SK-N-SH treated with all-trans-retinoic acid at 6 μM for 48 hours (cell line): ENCODE results near the gene U2SURP.

Experiments used
- ATAC-seq: fragments of 200-7000 bp; cut with Tn5 transposase; 3 replicates; pipeline ENCODE4 v1.9.1; 2020; ENCODE audit warnings: mild to moderate bottlenecking, moderate library complexity
- ARNTL ChIP-seq: fragments of 450-650 bp; formaldehyde crosslinking; IDR thresholded peaks from 2 replicates; pipeline ENCODE4 v1.5.0; 2020; ENCODE audit warnings: low read depth, mild to moderate bottlenecking, moderate library complexity, borderline replicate concordance
- BACH2 ChIP-seq: fragments of 250-450 bp; sonication (Bioruptor Pico); IDR thresholded peaks from 2 replicates; pipeline ENCODE4 v1.9.0; 2021; ENCODE audit warnings: mild to moderate bottlenecking, borderline replicate concordance
- CREB5 ChIP-seq: fragments of 250-450 bp; sonication (Bioruptor Pico); IDR thresholded peaks from 2 replicates; pipeline ENCODE4 v1.5.1; 2020; ENCODE audit warnings: low read depth, mild to moderate bottlenecking, moderate library complexity
- CSDC2 ChIP-seq: fragments of 250-450 bp; sonication (Bioruptor Pico); IDR thresholded peaks from 2 replicates; pipeline ENCODE4 v1.5.0; 2020; ENCODE audit warnings: mild to moderate bottlenecking, moderate library complexity
- ESRRG ChIP-seq: fragments of 250-450 bp; sonication (Bioruptor Pico); IDR thresholded peaks from 2 replicates; pipeline ENCODE4 v1.6.1; 2021; ENCODE audit warnings: mild to moderate bottlenecking
- GLIS3 ChIP-seq: fragments of 250-450 bp; sonication (Bioruptor Pico); IDR thresholded peaks from 2 replicates; pipeline ENCODE4 v1.5.0; 2020; ENCODE audit warnings: mild to moderate bottlenecking, moderate library complexity
- ISL1 ChIP-seq: fragments of 250-450 bp; sonication (Bioruptor Pico); IDR thresholded peaks from 2 replicates; pipeline ENCODE4 v2.1.2; 2022; ENCODE audit warnings: mild to moderate bottlenecking, moderate library complexity
- OSR1 ChIP-seq: fragments of 250-450 bp; sonication (Bioruptor Pico); IDR thresholded peaks from 2 replicates; pipeline ENCODE4 v1.8.0; 2022; ENCODE audit warnings: moderate library complexity, mild to moderate bottlenecking, inconsistent platforms
- POU6F1 ChIP-seq: fragments of 250-450 bp; sonication (Bioruptor Pico); IDR thresholded peaks from 2 replicates; pipeline ENCODE4 v1.8.0; 2021; ENCODE audit warnings: low read depth, mild to moderate bottlenecking, moderate library complexity, borderline replicate concordance
- PPARA ChIP-seq: fragments of 250-450 bp; sonication (Bioruptor Pico); IDR thresholded peaks from 2 replicates; pipeline ENCODE4 v1.5.0; 2020; ENCODE audit warnings: mild to moderate bottlenecking, borderline replicate concordance
- RARB ChIP-seq: fragments of 250-450 bp; sonication (Bioruptor Pico); IDR thresholded peaks from 2 replicates; pipeline ENCODE4 v1.8.0; 2021; ENCODE audit warnings: mild to moderate bottlenecking, moderate library complexity
- SNAI2 ChIP-seq: fragments of 250-450 bp; sonication (Bioruptor Pico); IDR thresholded peaks from 2 replicates; pipeline ENCODE4 v1.5.0; 2020; ENCODE audit warnings: mild to moderate bottlenecking, moderate library complexity
- TCF4 ChIP-seq: fragments of 250-450 bp; sonication (Bioruptor Pico); IDR thresholded peaks from 2 replicates; pipeline ENCODE4 v1.8.0; 2021; ENCODE audit warnings: mild to moderate bottlenecking, moderate library complexity, borderline replicate concordance
- TOX ChIP-seq: fragments of 250-450 bp; sonication (Bioruptor Pico); IDR thresholded peaks from 2 replicates; pipeline ENCODE4 v1.8.0; 2021; ENCODE audit warnings: mild to moderate bottlenecking, moderate library complexity, borderline replicate concordance
- ZC3H10 ChIP-seq: fragments of 250-450 bp; sonication (Bioruptor Pico); IDR thresholded peaks from 2 replicates; pipeline ENCODE4 v1.5.1; 2021; ENCODE audit warnings: mild to moderate bottlenecking, moderate library complexity
- ZFP3 ChIP-seq: fragments of 250-450 bp; sonication (Bioruptor Pico); IDR thresholded peaks from 2 replicates; pipeline ENCODE4 v1.5.0; 2020; ENCODE audit warnings: mild to moderate bottlenecking, moderate library complexity
- ZFP30 ChIP-seq: fragments of 450-650 bp; formaldehyde crosslinking; IDR thresholded peaks from 2 replicates; pipeline ENCODE4 v1.5.0; 2022; ENCODE audit warnings: mild to moderate bottlenecking, moderate library complexity
- ZNF70 ChIP-seq: fragments of 450-650 bp; formaldehyde crosslinking; IDR thresholded peaks from 2 replicates; pipeline ENCODE4 v1.5.0; 2020; ENCODE audit warnings: mild to moderate bottlenecking, moderate library complexity
- TF ChIP-seq, protein P1 (sequence below): fragments of 250-450 bp; sonication (Bioruptor Pico); IDR thresholded peaks from 2 replicates; pipeline ENCODE4 v1.5.1; 2021; ENCODE audit warnings: mild to moderate bottlenecking, moderate library complexity
- TF ChIP-seq, protein P2 (sequence below): fragments of 250-450 bp; sonication (Bioruptor Pico); IDR thresholded peaks from 2 replicates; pipeline ENCODE4 v1.5.0; 2020; ENCODE audit warnings: mild to moderate bottlenecking, moderate library complexity
- TF ChIP-seq, protein P3 (sequence below): fragments of 250-450 bp; sonication (Bioruptor Pico); IDR thresholded peaks from 2 replicates; pipeline ENCODE4 v1.8.0; 2020; ENCODE audit warnings: mild to moderate bottlenecking, moderate library complexity, borderline replicate concordance

Gene U2SURP

GRCh38 chr3:143011705-143012104, 10.3 kb downstream of the U2SURP start (continued):
- TF ChIP-seq BACH2 (CRISPR knock-in tag) (no peak), TCF4 (CRISPR knock-in tag) (no peak), ZFP3 (CRISPR knock-in tag) (no peak), ZNF70 (CRISPR knock-in tag) (no peak), POU6F1 (CRISPR knock-in tag) (no peak), ISL1 (CRISPR knock-in tag) (no peak)

GRCh38 chr3:143014921-143015320, 13.6 kb downstream of the U2SURP start:
- no peak for ATAC-seq
- no peak for TF ChIP-seq ARNTL (CRISPR knock-in tag)
- no peak for TF ChIP-seq TCF4 (CRISPR knock-in tag)
- TF ChIP-seq CSDC2 (CRISPR knock-in tag), result no peak
- TF ChIP-seq ZFP30 (CRISPR knock-in tag), result no peak
- no peak for TF ChIP-seq PPARA (CRISPR knock-in tag)
- no peak for TF ChIP-seq CREB5 (CRISPR knock-in tag)
- TF ChIP-seq, protein P1, sequence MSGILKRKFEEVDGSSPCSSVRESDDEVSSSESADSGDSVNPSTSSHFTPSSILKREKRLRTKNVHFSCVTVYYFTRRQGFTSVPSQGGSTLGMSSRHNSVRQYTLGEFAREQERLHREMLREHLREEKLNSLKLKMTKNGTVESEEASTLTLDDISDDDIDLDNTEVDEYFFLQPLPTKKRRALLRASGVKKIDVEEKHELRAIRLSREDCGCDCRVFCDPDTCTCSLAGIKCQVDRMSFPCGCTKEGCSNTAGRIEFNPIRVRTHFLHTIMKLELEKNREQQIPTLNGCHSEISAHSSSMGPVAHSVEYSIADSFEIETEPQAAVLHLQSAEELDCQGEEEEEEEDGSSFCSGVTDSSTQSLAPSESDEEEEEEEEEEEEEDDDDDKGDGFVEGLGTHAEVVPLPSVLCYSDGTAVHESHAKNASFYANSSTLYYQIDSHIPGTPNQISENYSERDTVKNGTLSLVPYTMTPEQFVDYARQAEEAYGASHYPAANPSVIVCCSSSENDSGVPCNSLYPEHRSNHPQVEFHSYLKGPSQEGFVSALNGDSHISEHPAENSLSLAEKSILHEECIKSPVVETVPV, result no peak
- TF ChIP-seq ZC3H10 (CRISPR knock-in tag), result no peak
- TF ChIP-seq, protein P2, sequence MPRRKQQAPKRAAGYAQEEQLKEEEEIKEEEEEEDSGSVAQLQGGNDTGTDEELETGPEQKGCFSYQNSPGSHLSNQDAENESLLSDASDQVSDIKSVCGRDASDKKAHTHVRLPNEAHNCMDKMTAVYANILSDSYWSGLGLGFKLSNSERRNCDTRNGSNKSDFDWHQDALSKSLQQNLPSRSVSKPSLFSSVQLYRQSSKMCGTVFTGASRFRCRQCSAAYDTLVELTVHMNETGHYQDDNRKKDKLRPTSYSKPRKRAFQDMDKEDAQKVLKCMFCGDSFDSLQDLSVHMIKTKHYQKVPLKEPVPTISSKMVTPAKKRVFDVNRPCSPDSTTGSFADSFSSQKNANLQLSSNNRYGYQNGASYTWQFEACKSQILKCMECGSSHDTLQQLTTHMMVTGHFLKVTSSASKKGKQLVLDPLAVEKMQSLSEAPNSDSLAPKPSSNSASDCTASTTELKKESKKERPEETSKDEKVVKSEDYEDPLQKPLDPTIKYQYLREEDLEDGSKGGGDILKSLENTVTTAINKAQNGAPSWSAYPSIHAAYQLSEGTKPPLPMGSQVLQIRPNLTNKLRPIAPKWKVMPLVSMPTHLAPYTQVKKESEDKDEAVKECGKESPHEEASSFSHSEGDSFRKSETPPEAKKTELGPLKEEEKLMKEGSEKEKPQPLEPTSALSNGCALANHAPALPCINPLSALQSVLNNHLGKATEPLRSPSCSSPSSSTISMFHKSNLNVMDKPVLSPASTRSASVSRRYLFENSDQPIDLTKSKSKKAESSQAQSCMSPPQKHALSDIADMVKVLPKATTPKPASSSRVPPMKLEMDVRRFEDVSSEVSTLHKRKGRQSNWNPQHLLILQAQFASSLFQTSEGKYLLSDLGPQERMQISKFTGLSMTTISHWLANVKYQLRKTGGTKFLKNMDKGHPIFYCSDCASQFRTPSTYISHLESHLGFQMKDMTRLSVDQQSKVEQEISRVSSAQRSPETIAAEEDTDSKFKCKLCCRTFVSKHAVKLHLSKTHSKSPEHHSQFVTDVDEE, result no peak
- no peak for TF ChIP-seq TOX
- TF ChIP-seq, protein P3, sequence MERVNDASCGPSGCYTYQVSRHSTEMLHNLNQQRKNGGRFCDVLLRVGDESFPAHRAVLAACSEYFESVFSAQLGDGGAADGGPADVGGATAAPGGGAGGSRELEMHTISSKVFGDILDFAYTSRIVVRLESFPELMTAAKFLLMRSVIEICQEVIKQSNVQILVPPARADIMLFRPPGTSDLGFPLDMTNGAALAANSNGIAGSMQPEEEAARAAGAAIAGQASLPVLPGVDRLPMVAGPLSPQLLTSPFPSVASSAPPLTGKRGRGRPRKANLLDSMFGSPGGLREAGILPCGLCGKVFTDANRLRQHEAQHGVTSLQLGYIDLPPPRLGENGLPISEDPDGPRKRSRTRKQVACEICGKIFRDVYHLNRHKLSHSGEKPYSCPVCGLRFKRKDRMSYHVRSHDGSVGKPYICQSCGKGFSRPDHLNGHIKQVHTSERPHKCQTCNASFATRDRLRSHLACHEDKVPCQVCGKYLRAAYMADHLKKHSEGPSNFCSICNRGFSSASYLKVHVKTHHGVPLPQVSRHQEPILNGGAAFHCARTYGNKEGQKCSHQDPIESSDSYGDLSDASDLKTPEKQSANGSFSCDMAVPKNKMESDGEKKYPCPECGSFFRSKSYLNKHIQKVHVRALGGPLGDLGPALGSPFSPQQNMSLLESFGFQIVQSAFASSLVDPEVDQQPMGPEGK, result no peak
- TF ChIP-seq GLIS3 (CRISPR knock-in tag), result no peak
- TF ChIP-seq POU6F1 (CRISPR knock-in tag), result no peak
- TF ChIP-seq ZFP3 (CRISPR knock-in tag), result no peak
- no peak for TF ChIP-seq SNAI2 (CRISPR knock-in tag)
- TF ChIP-seq BACH2 (CRISPR knock-in tag), result no peak
- no peak for TF ChIP-seq ESRRG
- no peak for TF ChIP-seq ISL1 (CRISPR knock-in tag)

- no peak for ATAC-seq
- TF ChIP-seq POU6F1 (CRISPR knock-in tag), result no peak
- no peak for TF ChIP-seq ISL1 (CRISPR knock-in tag)
- no peak for TF ChIP-seq BACH2 (CRISPR knock-in tag)
- TF ChIP-seq ZC3H10 (CRISPR knock-in tag), result no peak
- no peak for TF ChIP-seq RARB (CRISPR knock-in tag)
- TF ChIP-seq ARNTL (CRISPR knock-in tag), result no peak
- no peak for TF ChIP-seq GLIS3 (CRISPR knock-in tag)
- no peak for TF ChIP-seq CSDC2 (CRISPR knock-in tag)
- TF ChIP-seq ZNF70 (CRISPR knock-in tag), result no peak
- no peak for TF ChIP-seq PPARA (CRISPR knock-in tag)
- TF ChIP-seq OSR1 (CRISPR knock-in tag), result no peak
- TF ChIP-seq, protein P2, result no peak
Measured at GRCh38 chr3:143016321-143016972, 15.1 kb downstream of the U2SURP start.
